ENCODE data around the gene MMP15. TPM values are rescaled to one million over a fixed set of nuclear protein-coding genes. Genes with fewer than 3 reads are reported as not detected.

The MMP15 gene
- total RNA-seq, 1 donor from 2014 or later = 7.2 TPM

DNA sequence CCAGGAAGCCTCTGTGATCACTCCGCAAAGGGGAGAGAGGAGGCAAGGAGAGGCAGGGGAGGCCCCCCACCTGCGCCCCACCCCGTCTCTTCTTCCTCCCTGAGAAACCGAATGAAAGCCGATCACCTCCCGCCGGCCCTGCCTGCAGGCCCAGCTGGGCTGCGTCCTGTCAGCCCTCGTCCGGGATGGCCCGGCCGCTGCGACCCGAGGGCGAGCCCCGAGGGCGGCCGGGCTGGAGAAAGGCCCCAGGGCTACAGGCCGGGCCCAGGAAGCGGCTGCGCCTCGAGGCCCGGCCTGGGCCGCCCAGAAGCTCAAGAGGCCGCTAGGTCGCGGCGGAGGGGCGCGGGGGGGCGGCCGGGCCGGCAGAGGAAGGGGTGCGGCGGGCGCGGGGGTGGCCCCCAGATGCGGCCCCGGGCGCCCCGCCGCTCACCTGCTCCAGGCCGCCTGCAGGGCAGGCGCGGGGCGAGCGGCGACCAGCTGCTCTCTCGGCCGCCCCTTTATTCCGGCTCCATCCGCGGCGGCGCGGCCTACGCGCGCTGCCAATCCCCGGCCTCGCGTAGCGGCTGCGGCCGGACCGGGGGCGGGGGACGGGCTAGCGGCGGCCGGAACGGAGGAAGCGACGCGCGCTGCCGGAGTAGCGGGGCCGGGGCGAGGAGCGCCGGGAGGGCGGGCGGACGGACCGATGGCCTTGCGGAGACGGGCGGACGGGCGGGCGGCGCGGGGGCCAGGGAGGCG, 25.4 kb upstream of the MMP15 start, which contains the start of gene ZNF319:
TSS of gene ZNF319 (minus strand) at position 702 of the 735 bp plus-strand sequence. CDS start 2,407 bp downstream, outside the sequence.
- Histone ChIP-seq H3K4me3 (peak within 1 kb of the TSS; percentile 62), H3K4me1 (peaks cover 8% of the 10 kb centered on the region), H3K9ac (peak within 1 kb of the TSS; percentile 89), H3K9me3 (ENCODE audit: low read depth) (no peaks in the 10 kb centered on the region), H3K79me2 (ENCODE audit: low read depth) (no peaks in the 10 kb centered on the region), H3K36me3 (no peaks in the 10 kb centered on the region), H3K27ac (no peak within 1 kb of the TSS), H3K27me3 (no peaks in the 10 kb centered on the region), H3F3A (ENCODE audit: low read depth) (peaks cover 31% of the 10 kb centered on the region), H2AFZ (replicated peaks) (peak within 1 kb of the TSS; percentile 89), H4K20me1 (ENCODE audit: low read depth) (peaks cover 23% of the 10 kb centered on the region), H3K4me2 (peak within 1 kb of the TSS; percentile 90)
- H3K9me3 Mint-ChIP-seq = no peaks in the 10 kb centered on the region
- TF ChIP-seq, protein P1, sequence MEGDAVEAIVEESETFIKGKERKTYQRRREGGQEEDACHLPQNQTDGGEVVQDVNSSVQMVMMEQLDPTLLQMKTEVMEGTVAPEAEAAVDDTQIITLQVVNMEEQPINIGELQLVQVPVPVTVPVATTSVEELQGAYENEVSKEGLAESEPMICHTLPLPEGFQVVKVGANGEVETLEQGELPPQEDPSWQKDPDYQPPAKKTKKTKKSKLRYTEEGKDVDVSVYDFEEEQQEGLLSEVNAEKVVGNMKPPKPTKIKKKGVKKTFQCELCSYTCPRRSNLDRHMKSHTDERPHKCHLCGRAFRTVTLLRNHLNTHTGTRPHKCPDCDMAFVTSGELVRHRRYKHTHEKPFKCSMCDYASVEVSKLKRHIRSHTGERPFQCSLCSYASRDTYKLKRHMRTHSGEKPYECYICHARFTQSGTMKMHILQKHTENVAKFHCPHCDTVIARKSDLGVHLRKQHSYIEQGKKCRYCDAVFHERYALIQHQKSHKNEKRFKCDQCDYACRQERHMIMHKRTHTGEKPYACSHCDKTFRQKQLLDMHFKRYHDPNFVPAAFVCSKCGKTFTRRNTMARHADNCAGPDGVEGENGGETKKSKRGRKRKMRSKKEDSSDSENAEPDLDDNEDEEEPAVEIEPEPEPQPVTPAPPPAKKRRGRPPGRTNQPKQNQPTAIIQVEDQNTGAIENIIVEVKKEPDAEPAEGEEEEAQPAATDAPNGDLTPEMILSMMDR (IDR thresholded peaks at IDR 0.05) = peak; percentile 2
- TF ChIP-seq EZH2 (IDR thresholded peaks at IDR 0.05) (no peak), EZH2phosphoT487 (IDR thresholded peaks at IDR 0.05) (peak; percentile 13)
- H3K4me1 Mint-ChIP-seq = peaks cover 23% of the 10 kb centered on the region
- DNase-seq (ENCODE audit: low spot score) = peak; percentile 72
- no peak within 1 kb of the TSS for H3K27ac Mint-ChIP-seq
- peak within 1 kb of the TSS; percentile 93 for H3K4me3 Mint-ChIP-seq
- H3K27me3 Mint-ChIP-seq (ENCODE audit: insufficient read depth, low read depth) = peaks cover 5% of the 10 kb centered on the region
- peaks cover 10% of the 10 kb centered on the region for H3K36me3 Mint-ChIP-seq

DNA sequence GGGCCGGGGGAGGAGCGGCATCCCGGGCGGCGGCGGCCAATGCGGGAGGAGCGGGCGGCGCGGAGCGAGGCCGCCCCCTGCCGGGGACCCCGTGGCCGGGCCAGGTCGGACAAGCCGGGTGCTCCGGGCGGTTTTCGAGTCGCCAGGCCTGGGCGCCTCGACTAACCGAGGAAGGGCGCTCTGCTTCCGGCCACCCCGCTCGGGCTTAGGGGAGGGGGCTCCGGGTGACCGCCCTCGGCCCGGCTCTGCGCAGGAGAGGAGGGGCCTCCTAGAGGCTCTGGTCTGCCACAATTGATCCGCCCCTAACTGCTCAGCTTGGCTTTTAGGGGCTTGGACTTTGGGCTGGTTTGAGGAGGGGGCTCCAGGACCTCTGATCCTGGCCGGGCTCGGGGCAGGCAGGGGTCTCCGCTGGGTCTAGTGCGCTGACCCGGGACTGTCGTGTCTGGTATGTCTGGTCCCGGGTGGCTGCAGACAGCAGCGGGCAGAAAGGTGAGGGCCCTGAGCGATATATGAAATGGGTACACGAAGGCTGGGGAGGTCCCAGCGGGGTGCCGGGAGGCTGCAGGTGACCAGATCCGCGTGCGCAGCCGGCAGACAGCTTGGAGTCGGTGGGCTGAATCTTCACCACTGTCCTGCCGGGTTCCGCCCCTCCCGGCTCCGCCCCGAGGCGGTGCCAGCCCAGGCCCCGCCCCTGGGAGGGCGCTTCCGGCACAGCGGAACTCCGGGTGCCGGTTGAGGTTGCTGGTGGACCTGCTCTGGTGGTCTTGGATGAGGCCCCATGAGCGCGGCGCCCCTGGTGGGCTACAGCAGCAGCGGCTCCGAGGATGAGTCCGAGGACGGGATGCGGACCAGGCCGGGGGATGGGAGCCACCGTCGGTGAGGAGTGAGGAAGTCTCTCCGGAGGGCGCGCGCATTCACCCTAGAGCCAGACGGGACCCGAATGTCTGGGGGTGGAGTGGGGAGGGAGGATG, 24.6 kb upstream of the MMP15 start, which contains the start of gene USB1:
TSS of gene USB1 (plus strand) at position 702 of the 971 bp plus-strand sequence. CDS start at position 779, 77 bp downstream.
- Histone ChIP-seq H2AFZ (replicated peaks) (peak within 1 kb of the TSS; percentile 89), H3K4me1 (peaks cover 8% of the 10 kb centered on the region), H3K4me2 (peak within 1 kb of the TSS; percentile 90), H3K9ac (peak within 1 kb of the TSS; percentile 52), H3K27me3 (no peaks in the 10 kb centered on the region), H3K36me3 (no peaks in the 10 kb centered on the region), H3K9me3 (ENCODE audit: low read depth) (no peaks in the 10 kb centered on the region), H4K20me1 (ENCODE audit: low read depth) (peaks cover 21% of the 10 kb centered on the region), H3F3A (ENCODE audit: low read depth) (peaks cover 31% of the 10 kb centered on the region), H3K79me2 (ENCODE audit: low read depth) (no peaks in the 10 kb centered on the region), H3K4me3 (peak within 1 kb of the TSS; percentile 62), H3K27ac (no peak within 1 kb of the TSS)
- H3K4me1 Mint-ChIP-seq = peaks cover 23% of the 10 kb centered on the region
- H3K36me3 Mint-ChIP-seq = peaks cover 13% of the 10 kb centered on the region
- H3K4me3 Mint-ChIP-seq = peak within 1 kb of the TSS; percentile 93
- DNase-seq (ENCODE audit: low spot score) = peak; percentile 94
- TF ChIP-seq EZH2phosphoT487 (IDR thresholded peaks at IDR 0.05) (no peak), EZH2 (IDR thresholded peaks at IDR 0.05) (no peak)
- TF ChIP-seq, protein P1 (IDR thresholded peaks at IDR 0.05) = peak; percentile 65
- peaks cover 5% of the 10 kb centered on the region for H3K27me3 Mint-ChIP-seq (ENCODE audit: insufficient read depth, low read depth)
- H3K9me3 Mint-ChIP-seq = no peaks in the 10 kb centered on the region
- H3K27ac Mint-ChIP-seq = no peak within 1 kb of the TSS

DNA sequence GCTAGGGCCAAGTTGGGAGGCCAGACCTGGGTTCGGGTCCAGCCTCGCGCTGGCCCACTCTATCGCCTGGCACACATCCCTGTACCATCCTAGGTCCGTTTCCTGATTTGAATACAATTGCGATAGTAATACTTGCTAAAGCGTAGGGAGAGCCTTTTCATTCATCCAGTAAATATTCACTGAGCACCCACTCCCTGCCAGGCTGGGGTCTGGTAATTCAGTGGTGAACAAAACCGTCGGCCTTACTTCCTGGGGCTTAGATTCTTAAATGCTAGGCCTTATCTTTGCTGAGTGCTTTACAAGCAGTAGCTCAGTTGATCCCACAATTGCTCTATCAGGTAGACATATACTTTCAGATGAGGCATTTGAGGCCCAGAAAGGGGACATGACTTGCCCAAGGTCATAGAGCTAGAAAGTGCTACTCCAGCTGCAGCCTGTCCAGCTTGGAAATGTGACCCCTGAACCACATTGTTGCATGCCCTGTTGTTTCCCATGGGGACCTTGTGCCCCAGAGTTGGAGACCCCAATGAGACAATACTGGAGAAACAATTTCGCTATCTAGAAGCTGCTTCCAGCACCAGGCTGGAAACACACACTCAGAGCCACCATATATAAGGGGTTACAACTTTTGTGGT, 23.7 kb upstream of the MMP15 start:
- no peaks in the 10 kb centered on the region for H3K9me3 ChIP-seq (ENCODE audit: low read depth)
- no peak for DNase-seq (ENCODE audit: low spot score)
- no peaks in the 10 kb centered on the region for H3K79me2 ChIP-seq (ENCODE audit: low read depth)
- peaks cover 23% of the 10 kb centered on the region for H3K4me1 Mint-ChIP-seq
- no peak overlapping the region for H3K27ac ChIP-seq
- H3K9me3 Mint-ChIP-seq = peaks cover under 1% of the 10 kb centered on the region
- peak overlapping the region; percentile 90 for H3K4me2 ChIP-seq
- H3K27me3 Mint-ChIP-seq (ENCODE audit: insufficient read depth, low read depth) = peaks cover 5% of the 10 kb centered on the region
- H3K4me3 Mint-ChIP-seq = peak overlapping the region; percentile 93
- H4K20me1 ChIP-seq (ENCODE audit: low read depth) = peaks cover 21% of the 10 kb centered on the region
- H3K4me3 ChIP-seq = peak overlapping the region; percentile 62
- peaks cover 31% of the 10 kb centered on the region for H3F3A ChIP-seq (ENCODE audit: low read depth)
- TF ChIP-seq EZH2phosphoT487 (IDR thresholded peaks at IDR 0.05) = no peak
- TF ChIP-seq, protein P1 (IDR thresholded peaks at IDR 0.05) = no peak
- TF ChIP-seq EZH2 (IDR thresholded peaks at IDR 0.05) = no peak
- no peak overlapping the region for H3K9ac ChIP-seq
- peaks cover 8% of the 10 kb centered on the region for H3K4me1 ChIP-seq
- peaks cover 15% of the 10 kb centered on the region for H3K36me3 Mint-ChIP-seq
- no peak overlapping the region for H3K27ac Mint-ChIP-seq
- no peaks in the 10 kb centered on the region for H3K27me3 ChIP-seq
- H3K36me3 ChIP-seq = no peaks in the 10 kb centered on the region
- no peak overlapping the region for H2AFZ ChIP-seq (replicated peaks)

Measured in neural progenitor cell (in vitro differentiated cells).